MG63 (cell line): Measurements from ENCODE around the gene LRRC36. TPM values are rescaled to one million over a fixed set of nuclear protein-coding genes. Genes with fewer than 3 reads are reported as not detected.
"Not testable (repeated sequence)": the region's sequence is repeated elsewhere in the genome, so short reads cannot be mapped to it uniquely, and the experiment has no call there.

ENCODE experiments used
- DNase-seq: peaks from one replicate; pipeline ENCODE4 v3.0.0-alpha.2; 2020
- H3K27me3 ChIP-seq: fragments of 250-450 bp; sonication (Bioruptor Pico); 2 replicates; pipeline ENCODE4 v1.5.1; 2020; ENCODE audit warnings: mild to moderate bottlenecking, moderate library complexity
- H3K36me3 ChIP-seq: fragments of 250-450 bp; sonication (Bioruptor Pico); 2 replicates; pipeline ENCODE4 v1.5.1; 2020; ENCODE audit warnings: mild to moderate bottlenecking, moderate library complexity
- H3K4me3 ChIP-seq: fragments of 250-450 bp; sonication (Bioruptor Pico); 2 replicates; pipeline ENCODE4 v1.5.1; 2020; ENCODE audit warnings: mild to moderate bottlenecking, moderate library complexity
- H3K9me3 ChIP-seq: fragments of 250-450 bp; sonication (Bioruptor Pico); 2 replicates; pipeline ENCODE4 v1.5.1; 2020; ENCODE audit warnings: mild to moderate bottlenecking, moderate library complexity
- total RNA-seq: library from RNA; depleted of rRNA; stranded (reverse); fragments of >200 nt; shearing (Covaris generic); gene quantifications from 2 replicates; pipeline ENCODE4 v1.2.3, GENCODE V29; 2014; ENCODE audit warnings: low replicate concordance

The LRRC36 gene
- total RNA-seq, 1 experiment from 2014 or later, result 0.33 TPM

GRCh38 chr16:67404740-67405226 is 78.2 kb downstream of the LRRC36 start:
- Histone ChIP-seq H3K36me3 (no peaks in the 10 kb centered on the region), H3K4me3 (no peak overlapping the region), H3K9me3 (no peaks in the 10 kb centered on the region), H3K27me3 (no peaks in the 10 kb centered on the region)
- no peak for DNase-seq

- H3K9me3 ChIP-seq, result no peaks in the 10 kb centered on the region
- no peaks in the 10 kb centered on the region for H3K36me3 ChIP-seq
- DNase-seq, result no peak
- H3K4me3 ChIP-seq, result no peak overlapping the region
- H3K27me3 ChIP-seq, result no peaks in the 10 kb centered on the region
These were observed 78.7 kb downstream of the LRRC36 start for GRCh38 chr16:67405336-67405735.

GRCh38 chr16:67406111-67406971 is 79.7 kb downstream of the LRRC36 start:
- no peaks in the 10 kb centered on the region for H3K9me3 ChIP-seq
- H3K36me3 ChIP-seq, result no peaks in the 10 kb centered on the region
- no peak overlapping the region for H3K4me3 ChIP-seq
- DNase-seq, result peak; percentile 69
- H3K27me3 ChIP-seq, result no peaks in the 10 kb centered on the region

GRCh38 chr16:67407176-67407787 is 80.7 kb downstream of the LRRC36 start:
- no peak overlapping the region for H3K4me3 ChIP-seq
- no peaks in the 10 kb centered on the region for H3K36me3 ChIP-seq
- no peaks in the 10 kb centered on the region for H3K9me3 ChIP-seq
- peak; percentile 19 for DNase-seq
- no peaks in the 10 kb centered on the region for H3K27me3 ChIP-seq

- no peak for DNase-seq
- H3K36me3 ChIP-seq, result no peaks in the 10 kb centered on the region
- no peaks in the 10 kb centered on the region for H3K27me3 ChIP-seq
These were observed 81.3 kb downstream of the LRRC36 start for GRCh38 chr16:67407788-67408452.

GRCh38 chr16:67409631-67410030 is 83.0 kb downstream of the LRRC36 start:
- no peak overlapping the region for H3K4me3 ChIP-seq
- DNase-seq, result no peak
- no peaks in the 10 kb centered on the region for H3K27me3 ChIP-seq
- H3K9me3 ChIP-seq, result no peaks in the 10 kb centered on the region
- no peaks in the 10 kb centered on the region for H3K36me3 ChIP-seq

More at GRCh38 chr16:67407788-67408452, 81.3 kb downstream of the LRRC36 start:
- H3K9me3 ChIP-seq, result no peaks in the 10 kb centered on the region
- no peak overlapping the region for H3K4me3 ChIP-seq

- Histone ChIP-seq H3K4me3 (no peak overlapping the region), H3K36me3 (no peaks in the 10 kb centered on the region), H3K27me3 (no peaks in the 10 kb centered on the region), H3K9me3 (no peaks in the 10 kb centered on the region)
- DNase-seq, result no peak
These were observed 84.7 kb downstream of the LRRC36 start for GRCh38 chr16:67411339-67411738.

GRCh38 chr16:67412294-67412693 is 85.7 kb downstream of the LRRC36 start:
- Histone ChIP-seq H3K4me3 (no peak overlapping the region), H3K27me3 (no peaks in the 10 kb centered on the region)

GRCh38 chr16:67413978-67414911 is 87.6 kb downstream of the LRRC36 start:
- no peak for DNase-seq
- H3K36me3 ChIP-seq, result no peaks in the 10 kb centered on the region
- no peaks in the 10 kb centered on the region for H3K27me3 ChIP-seq
- H3K4me3 ChIP-seq, result no peak overlapping the region
- no peaks in the 10 kb centered on the region for H3K9me3 ChIP-seq

More at GRCh38 chr16:67412294-67412693, 85.7 kb downstream of the LRRC36 start:
- H3K36me3 ChIP-seq, result no peaks in the 10 kb centered on the region
- no peak for DNase-seq
- H3K9me3 ChIP-seq, result no peaks in the 10 kb centered on the region

GRCh38 chr16:67415421-67415820 is 88.8 kb downstream of the LRRC36 start:
- not testable (repeated sequence) for DNase-seq, H3K9me3 ChIP-seq, H3K36me3 ChIP-seq, H3K27me3 ChIP-seq
- peak overlapping the region; percentile 76 for H3K4me3 ChIP-seq

GRCh38 chr16:67415872-67416793 is 89.5 kb downstream of the LRRC36 start, which contains the start of gene ZDHHC1:
ZDHHC1 (minus strand) TSS chr16:67416477; CDS start chr16:67407775, 8,702 bp downstream.
- peak; percentile 73 for DNase-seq
- Histone ChIP-seq H3K36me3 (no peaks in the 10 kb centered on the region), H3K27me3 (no peaks in the 10 kb centered on the region), H3K4me3 (peak within 1 kb of the TSS; percentile 76), H3K9me3 (no peaks in the 10 kb centered on the region)

- H3K36me3 ChIP-seq, result no peaks in the 10 kb centered on the region
- H3K27me3 ChIP-seq, result no peaks in the 10 kb centered on the region
- no peak overlapping the region for H3K4me3 ChIP-seq
- no peak for DNase-seq
- H3K9me3 ChIP-seq, result no peaks in the 10 kb centered on the region
These were observed 90.9 kb downstream of the LRRC36 start for GRCh38 chr16:67417333-67418061.

GRCh38 chr16:67419502-67419901 is 92.9 kb downstream of the LRRC36 start:
- H3K9me3 ChIP-seq, result no peaks in the 10 kb centered on the region
- H3K27me3 ChIP-seq, result no peaks in the 10 kb centered on the region
- no peak overlapping the region for H3K4me3 ChIP-seq
- DNase-seq, result no peak
- no peaks in the 10 kb centered on the region for H3K36me3 ChIP-seq

- no peaks in the 10 kb centered on the region for H3K27me3 ChIP-seq
- H3K36me3 ChIP-seq, result no peaks in the 10 kb centered on the region
- H3K9me3 ChIP-seq, result no peaks in the 10 kb centered on the region
- H3K4me3 ChIP-seq, result no peak overlapping the region
- no peak for DNase-seq
These were observed 93.3 kb downstream of the LRRC36 start for GRCh38 chr16:67419931-67420330.

GRCh38 chr16:67421030-67421429 is 94.4 kb downstream of the LRRC36 start:
- no peak for DNase-seq
- H3K27me3 ChIP-seq, result no peaks in the 10 kb centered on the region
- no peaks in the 10 kb centered on the region for H3K9me3 ChIP-seq
- no peak overlapping the region for H3K4me3 ChIP-seq
- no peaks in the 10 kb centered on the region for H3K36me3 ChIP-seq
